K562 (cell line): Measurements from ENCODE around the gene PRDM16. TPM values are rescaled to one million over a fixed set of nuclear protein-coding genes. Genes with fewer than 3 reads are reported as not detected.

ENCODE experiments used
- ATAC-seq: fragments of 200-7000 bp; cut with Tn5 transposase; 3 replicates; pipeline ENCODE4 v1.9.1; 2020; ENCODE audit warnings: moderate library complexity
- BruUV-seq: library from RNA; stranded (reverse); fragments of 400-500 nt; replicated peaks from 2 replicates; lab custom pipeline; 2021; lab: Mats Ljungman, UMichigan
- CTCF ChIA-PET: fragments of 300-600 bp; formaldehyde crosslinking; extraction: SDS; loops from one replicate; lab custom pipeline; 2021; ENCODE audit warnings: low intra/inter-chr PET ratio; lab: Yijun Ruan, JAX
- POLR2A ChIA-PET: fragments of 300-600, 350-650 bp; sonication (Branson Sonifier 250); formaldehyde crosslinking; extraction: SDS; loops from one replicate; lab custom pipeline; 2021; ENCODE audit warnings: antibody characterized with exemption, inconsistent platforms; lab: Yijun Ruan, JAX
- DNase-seq, 4 experiments: peaks; one replicate each; pipeline versions ENCODE4 v3.0.0 to v3.0.0-alpha.2; 2011 to 2018; ENCODE audit warnings: low spot score in 3 of 4, mixed read lengths in 3 of 4; ENCODE audit errors: extremely low read depth in 1 of 4
- FAIRE-seq: peaks from 2 replicates; lab custom pipeline; 2011; peaks lifted over from hg19 to GRCh38; lab: Jason Lieb, UNC
- H2AFZ ChIP-seq: 2 replicates; pipeline ENCODE4 v1.6.0; 2011; ENCODE audit warnings: low read depth, low read length, control low read depth, inconsistent platforms
- H3K27ac ChIP-seq: fragments of 200-600 bp; 3 replicates; pipeline ENCODE4 v1.8.0; 2011; ENCODE audit warnings: low read depth, mild to moderate bottlenecking, control low read depth, inconsistent platforms, low read length, moderate library complexity, mixed read lengths; ENCODE audit errors: extremely low read depth
- H3K27me3 ChIP-seq, 2 experiments: fragments of 300-600 bp in 1 of 2; 2 replicates in 1 of 2; 3 replicates in 1 of 2; pipeline versions ENCODE4 v1.6.0 to v1.8.0; 2011; ENCODE audit warnings: inconsistent platforms in 2 of 2, low read length in 2 of 2, mild to moderate bottlenecking in 1 of 2, mixed read lengths in 1 of 2, moderate library complexity in 1 of 2; ENCODE audit not compliant: control insufficient read depth in 2 of 2, insufficient read depth in 2 of 2
- H3K36me3 ChIP-seq: fragments of 300-600 bp; 3 replicates; pipeline ENCODE4 v1.8.0; 2011; ENCODE audit warnings: mild to moderate bottlenecking, low read length, inconsistent platforms; ENCODE audit not compliant: control insufficient read depth, insufficient read depth
- H3K4me1 ChIP-seq, 2 experiments: fragments of 200-600 bp in 1 of 2; replicated peaks in 1 of 2; 2 replicates in 1 of 2; 3 replicates in 1 of 2; pipeline versions ENCODE4 v1.5.1 to v1.8.0; 2011; ENCODE audit warnings: inconsistent platforms in 2 of 2, low read length in 2 of 2, mild to moderate bottlenecking in 1 of 2, mixed read lengths in 1 of 2, moderate library complexity in 1 of 2; ENCODE audit not compliant: control insufficient read depth in 2 of 2, insufficient read depth in 2 of 2
- H3K4me2 ChIP-seq: 2 replicates; pipeline ENCODE4 v1.6.1; 2011; ENCODE audit warnings: low read length, control low read depth, inconsistent platforms, mixed read lengths; ENCODE audit not compliant: insufficient read depth
- H3K4me3 ChIP-seq: fragments of 200-600 bp; sonication (generic), shearing (Covaris generic); 2 replicates; pipeline ENCODE4 v1.5.1; 2016; ENCODE audit warnings: control low read depth, inconsistent platforms
- H3K79me2 ChIP-seq: fragments of 200-600 bp; 3 replicates; pipeline ENCODE4 v1.8.0; 2011; ENCODE audit warnings: low read length, inconsistent platforms; ENCODE audit not compliant: control insufficient read depth, insufficient read depth
- H3K9ac ChIP-seq, 2 experiments: 2 replicates each; pipeline versions ENCODE4 v1.6.0 to v1.6.1; 2011; ENCODE audit warnings: low read depth in 2 of 2, low read length in 2 of 2, control low read depth in 1 of 2, inconsistent platforms in 1 of 2, mild to moderate bottlenecking in 1 of 2, mixed read lengths in 1 of 2; ENCODE audit not compliant: insufficient read depth in 1 of 2
- H3K9me1 ChIP-seq: one replicate; pipeline ENCODE4 v1.6.0; 2011; ENCODE audit warnings: inconsistent platforms, mild to moderate bottlenecking, low read length, moderate library complexity; ENCODE audit not compliant: control insufficient read depth, insufficient read depth
- H3K9me3 ChIP-seq: replicated peaks from 2 replicates; pipeline ENCODE4 v1.5.1; 2011; ENCODE audit warnings: low read depth, low read length, inconsistent platforms; ENCODE audit not compliant: control insufficient read depth, insufficient read depth
- H4K20me1 ChIP-seq: replicated peaks from 2 replicates; pipeline ENCODE4 v1.6.1; 2011; ENCODE audit warnings: low read length, inconsistent platforms, mixed read lengths; ENCODE audit not compliant: control insufficient read depth, insufficient read depth
- C11orf30 ChIP-seq: fragments of 450-650 bp; IDR thresholded peaks from 2 replicates; pipeline ENCODE4 v1.6.1; 2016; ENCODE audit warnings: low read depth, mild to moderate bottlenecking
- NRF1 ChIP-seq, 2 experiments: fragments of 450-650 bp; IDR thresholded peaks in 1 of 2; conservative IDR thresholded peaks in 1 of 2; 2 replicates each; pipeline ENCODE4 v1.6.1; 2014; ENCODE audit warnings: mild to moderate bottlenecking in 2 of 2
- PRPF4 ChIP-seq: fragments of 200-400 bp; formaldehyde crosslinking; IDR thresholded peaks from one replicate; pipeline ENCODE4 v1.6.1; 2017; ENCODE audit warnings: low read length, low read depth, mild to moderate bottlenecking; ENCODE audit not compliant: insufficient read depth, poor library complexity, severe bottlenecking
- ZFP30 ChIP-seq: fragments of 250-450 bp; sonication (Bioruptor Pico); IDR thresholded peaks from 2 replicates; pipeline ENCODE4 v1.8.0; 2022; ENCODE audit warnings: moderate library complexity, mild to moderate bottlenecking, inconsistent platforms, borderline replicate concordance
- ZNF184 ChIP-seq: sonication (generic); formaldehyde crosslinking; IDR thresholded peaks from 2 replicates; pipeline ENCODE4 v1.5.0; 2020; ENCODE audit warnings: missing genetic modification reagents
- WGBS: fragments of 100-300 bp; shearing (Covaris generic); methylation state at CpG from one replicate; pipeline ENCODE4 v1.1.6; 2016; ENCODE audit warnings: low coverage, mixed read lengths; ENCODE audit not compliant: insufficient coverage; ENCODE audit errors: missing lambda C conversion rate; 5-methylcytosine and 5-hydroxymethylcytosine counted together
- in situ Hi-C: fragments of 300-500 bp; cut with MboI; formaldehyde crosslinking; loops from 4 replicates; pipeline ENCODE4 v1.15.0; 2018; ENCODE audit warnings: inconsistent platforms, mixed read lengths
- intact Hi-C: fragments of 100-400 bp; cut with micrococcal nuclease; formaldehyde crosslinking; loops from 2 replicates; pipeline ENCODE4 v1.14.2; 2022
- polyA plus RNA-seq, 8 experiments: library from polyadenylated mRNA; depleted of rRNA in 4 of 8; stranded (reverse) in 5 of 8; unstranded in 3 of 8; fragments of >200 nt; fragmentation: Nextera tagmentation in 2 of 8; fragmentation: Illumina TruSeq in 1 of 8; extraction: Ambion mirVana in 2 of 8; extraction: Trizol in 1 of 8; gene quantifications; 2 replicates each; pipeline versions ENCODE4 v1.2.1 to v1.2.3, GENCODE V29; 2011 to 2014; ENCODE audit warnings: inconsistent platforms in 1 of 8, missing spikeins in 1 of 8
- total RNA-seq, 7 experiments: library from RNA; depleted of rRNA in 6 of 7; stranded (reverse); fragments of >200 nt in 6 of 7; fragmentation: Illumina TruSeq in 2 of 7; extraction: Trizol in 2 of 7; gene quantifications; 2 replicates each; pipeline versions ENCODE4 v1.2.1 to v1.2.3, GENCODE V29; 2011 to 2021; ENCODE audit warnings: low replicate concordance in 1 of 7
- TF ChIP-seq, protein P1 (sequence below): fragments of 450-650 bp; IDR thresholded peaks from 2 replicates; pipeline ENCODE4 v1.6.1; 2018; ENCODE audit not compliant: partially characterized antibody

The PRDM16 gene
- total and polyA plus RNA-seq, 9 of the 15 experiments (the other 6 are each of a cell fraction or from before 2014, with no cell fraction given): 0.10 to 0.27 TPM; not detected in 7

DNA sequence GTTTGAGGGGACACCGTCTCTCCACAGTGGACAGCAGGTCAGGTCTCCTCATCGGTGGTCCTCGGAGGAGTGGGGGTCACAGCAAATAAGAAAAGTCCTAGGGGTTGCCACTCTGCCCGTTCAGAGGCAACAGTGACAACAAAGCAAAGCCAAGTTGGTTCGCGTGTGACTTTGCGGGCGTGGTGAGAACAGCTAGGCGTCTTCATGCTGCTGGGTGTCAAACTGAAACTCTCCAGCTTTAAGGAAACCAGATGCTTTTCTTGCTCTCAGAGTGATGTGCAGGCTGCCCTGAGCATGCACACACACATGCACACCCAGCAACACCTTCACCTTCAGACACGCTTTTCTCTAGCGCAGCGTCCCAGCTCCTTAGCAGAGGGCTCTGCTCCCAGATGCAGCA lies 315.4 kb downstream of the PRDM16 start:
- Histone ChIP-seq H3K27me3 (peaks cover 36 to 60% of the 10 kb centered on the region in 2 experiments), H3K9me3 (no peaks in the 10 kb centered on the region), H3K27ac (no peak overlapping the region), H3K4me1 (no peaks in the 10 kb centered on the region), H3K79me2 (no peaks in the 10 kb centered on the region), H2AFZ (no peak overlapping the region), H4K20me1 (peaks cover 8% of the 10 kb centered on the region), H3K9ac (no peak overlapping the region), H3K4me3 (no peak overlapping the region), H3K36me3 (no peaks in the 10 kb centered on the region)
- no peak for FAIRE-seq
- ChIA-PET POLR2A (interaction anchor here (0.8 kb wide), 1 partner anchor 15 kb away, joined by 3 read pairs; no protein-coding TSS in a partner anchor), CTCF (no interaction called here)
- BruUV-seq: no TSS peak
- ATAC-seq: no peak
- 1% methylated on average over 12 of the region's 12 CpGs for WGBS
- intact Hi-C loops (no loop called here), in situ Hi-C loops (no loop called here)
- DNase-seq: no peak
- TF ChIP-seq C11orf30 (no peak), PRPF4 (no peak), ZFP30 (CRISPR knock-in tag) (no peak), ZNF184 (no peak), NRF1 (conservative IDR thresholded peaks at IDR 0.05 in 1 of 2, IDR thresholded peaks at IDR 0.05 in 1 of 2) (0 out of 4 replicates have a peak, but pooled peaks of 1 of the 2 experiments have one; percentile 9)
- TF ChIP-seq, protein P1, sequence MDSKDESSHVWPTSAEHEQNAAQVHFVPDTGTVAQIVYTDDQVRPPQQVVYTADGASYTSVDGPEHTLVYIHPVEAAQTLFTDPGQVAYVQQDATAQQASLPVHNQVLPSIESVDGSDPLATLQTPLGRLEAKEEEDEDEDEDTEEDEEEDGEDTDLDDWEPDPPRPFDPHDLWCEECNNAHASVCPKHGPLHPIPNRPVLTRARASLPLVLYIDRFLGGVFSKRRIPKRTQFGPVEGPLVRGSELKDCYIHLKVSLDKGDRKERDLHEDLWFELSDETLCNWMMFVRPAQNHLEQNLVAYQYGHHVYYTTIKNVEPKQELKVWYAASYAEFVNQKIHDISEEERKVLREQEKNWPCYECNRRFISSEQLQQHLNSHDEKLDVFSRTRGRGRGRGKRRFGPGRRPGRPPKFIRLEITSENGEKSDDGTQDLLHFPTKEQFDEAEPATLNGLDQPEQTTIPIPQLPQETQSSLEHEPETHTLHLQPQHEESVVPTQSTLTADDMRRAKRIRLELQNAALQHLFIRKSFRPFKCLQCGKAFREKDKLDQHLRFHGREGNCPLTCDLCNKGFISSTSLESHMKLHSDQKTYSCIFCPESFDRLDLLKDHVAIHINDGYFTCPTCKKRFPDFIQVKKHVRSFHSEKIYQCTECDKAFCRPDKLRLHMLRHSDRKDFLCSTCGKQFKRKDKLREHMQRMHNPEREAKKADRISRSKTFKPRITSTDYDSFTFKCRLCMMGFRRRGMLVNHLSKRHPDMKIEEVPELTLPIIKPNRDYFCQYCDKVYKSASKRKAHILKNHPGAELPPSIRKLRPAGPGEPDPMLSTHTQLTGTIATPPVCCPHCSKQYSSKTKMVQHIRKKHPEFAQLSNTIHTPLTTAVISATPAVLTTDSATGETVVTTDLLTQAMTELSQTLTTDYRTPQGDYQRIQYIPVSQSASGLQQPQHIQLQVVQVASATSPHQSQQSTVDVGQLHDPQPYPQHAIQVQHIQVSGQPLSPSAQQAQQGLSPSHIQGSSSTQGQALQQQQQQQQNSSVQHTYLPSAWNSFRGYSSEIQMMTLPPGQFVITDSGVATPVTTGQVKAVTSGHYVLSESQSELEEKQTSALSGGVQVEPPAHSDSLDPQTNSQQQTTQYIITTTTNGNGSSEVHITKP: no peak
- TF ChIP-seq, all 486 proteins: peak for 1
- no peaks in the 10 kb centered on the region for H3K9me1 ChIP-seq
- H3K4me2 ChIP-seq: no peak overlapping the region
